GM18517 (cell line): ENCODE results near the gene RAPGEF5.

Source experiments
- ATAC-seq: cut with Tn5 transposase; IDR thresholded peaks from one replicate; pipeline ENCODE4 v1.9.1; 2021; ENCODE audit warnings: mild to moderate bottlenecking, moderate library complexity; ENCODE audit not compliant: unreplicated experiment

RAPGEF5 gene

DNA sequence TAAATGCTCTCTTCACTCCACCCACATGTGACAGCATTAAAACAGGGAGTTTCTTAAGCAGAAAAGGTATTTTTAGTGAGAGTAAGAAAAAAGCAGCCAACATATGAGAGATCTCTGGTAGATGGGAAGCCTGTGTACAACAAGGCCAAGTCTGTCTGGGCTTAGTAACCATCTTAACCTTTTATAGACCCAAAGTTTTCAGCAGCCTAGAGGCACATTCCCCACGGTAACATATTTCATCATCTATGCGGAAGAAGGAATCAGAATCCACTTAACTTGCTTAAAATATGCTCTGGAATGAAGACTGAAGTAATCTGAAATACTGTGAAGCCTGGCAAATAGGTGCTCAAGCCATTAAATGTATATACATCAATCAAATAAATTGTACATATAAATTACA, 127.8 kb downstream of the RAPGEF5 start:
- no peak for ATAC-seq

DNA sequence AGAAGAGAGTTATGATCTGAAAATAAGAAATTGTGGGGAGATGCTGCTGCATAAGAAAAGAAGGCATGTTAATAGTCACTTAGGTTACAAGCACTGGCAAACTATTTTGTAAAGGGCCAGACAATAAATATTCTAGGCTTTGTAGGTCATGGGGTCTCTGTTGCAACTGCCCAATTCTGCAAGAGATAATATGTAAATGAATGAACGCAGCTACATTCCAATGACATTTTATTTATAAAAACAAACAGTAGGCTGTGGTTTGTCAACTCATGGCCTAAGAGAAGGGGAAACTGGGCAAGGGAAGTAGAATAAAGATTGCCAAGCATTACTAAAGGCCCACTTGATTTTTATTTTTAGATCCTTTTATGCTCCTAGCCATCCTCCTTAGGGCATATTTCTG, 133.1 kb downstream of the RAPGEF5 start:
- no peak for ATAC-seq

DNA sequence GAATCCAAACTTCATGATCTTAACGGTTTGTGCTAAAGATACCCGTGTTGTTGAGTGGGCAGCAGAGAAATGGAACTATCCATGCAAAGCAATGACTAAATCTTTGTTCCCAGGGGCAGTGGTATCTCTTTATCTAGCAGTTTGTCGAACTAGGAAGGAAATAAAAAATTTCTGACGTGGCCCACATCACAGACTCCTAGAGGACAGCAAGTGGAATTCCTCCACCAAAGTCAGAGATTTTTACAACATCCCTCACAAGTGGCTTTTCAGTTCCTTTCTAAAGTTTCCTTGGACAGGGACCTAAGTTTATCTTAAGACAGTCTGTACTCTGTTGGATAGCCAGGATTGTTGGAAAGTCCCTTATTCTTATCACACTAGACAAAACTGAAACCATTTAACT, 136.0 kb downstream of the RAPGEF5 start:
- no peak for ATAC-seq

DNA sequence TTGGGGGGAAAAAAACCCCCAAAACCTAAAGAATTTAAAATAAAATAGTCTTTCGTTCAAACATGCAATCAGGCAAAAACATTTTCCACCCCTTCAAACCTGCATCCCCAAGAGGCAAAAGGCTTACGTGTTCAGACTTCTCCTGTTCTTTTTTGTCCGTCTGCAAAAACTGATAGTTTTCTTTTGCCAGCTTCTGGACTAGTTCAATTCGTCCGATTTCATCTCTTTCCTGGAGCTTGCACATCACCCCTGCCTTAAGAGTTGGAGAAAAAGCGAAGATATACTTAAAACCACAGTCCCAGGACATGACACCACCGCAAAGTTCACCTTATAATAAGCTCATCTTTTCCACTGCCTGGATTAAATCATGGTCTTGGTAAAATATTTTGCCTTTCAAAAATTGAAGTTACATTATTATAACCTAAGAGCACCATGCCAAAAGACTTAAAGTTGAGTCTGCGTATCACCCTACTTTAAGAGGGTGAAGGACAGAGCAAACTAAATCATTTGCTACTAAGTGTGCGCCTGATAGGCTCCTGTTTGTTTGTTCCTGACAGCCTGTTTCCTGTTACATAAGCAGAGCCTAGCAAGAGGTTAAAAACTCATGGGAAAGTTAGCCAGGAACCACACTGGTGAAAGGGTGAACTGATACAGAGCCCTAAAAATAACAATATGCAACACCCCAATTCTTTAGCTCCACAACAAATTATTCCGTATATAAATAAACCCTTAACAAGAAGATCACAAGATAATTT, 137.0 kb downstream of the RAPGEF5 start:
- no peak for ATAC-seq

DNA sequence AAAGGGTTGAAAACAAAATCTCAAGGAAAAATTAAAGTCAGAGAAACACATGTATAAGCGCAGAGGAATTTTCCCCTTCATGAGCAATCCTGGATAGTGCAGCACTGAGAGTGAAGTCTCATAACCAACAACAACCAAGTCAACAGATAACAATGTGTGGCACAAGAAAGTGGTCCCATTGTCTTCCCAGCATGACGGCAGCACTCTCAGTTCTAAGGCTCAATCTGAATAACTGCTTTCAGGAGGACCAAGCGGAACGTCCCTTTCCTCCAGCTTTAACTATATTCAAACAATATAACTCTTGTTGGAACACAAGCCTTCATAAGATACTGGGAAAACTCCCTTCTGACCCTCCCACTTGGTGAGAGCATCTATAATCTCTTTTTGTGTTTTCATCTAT, 137.9 kb downstream of the RAPGEF5 start:
- no peak for ATAC-seq

DNA sequence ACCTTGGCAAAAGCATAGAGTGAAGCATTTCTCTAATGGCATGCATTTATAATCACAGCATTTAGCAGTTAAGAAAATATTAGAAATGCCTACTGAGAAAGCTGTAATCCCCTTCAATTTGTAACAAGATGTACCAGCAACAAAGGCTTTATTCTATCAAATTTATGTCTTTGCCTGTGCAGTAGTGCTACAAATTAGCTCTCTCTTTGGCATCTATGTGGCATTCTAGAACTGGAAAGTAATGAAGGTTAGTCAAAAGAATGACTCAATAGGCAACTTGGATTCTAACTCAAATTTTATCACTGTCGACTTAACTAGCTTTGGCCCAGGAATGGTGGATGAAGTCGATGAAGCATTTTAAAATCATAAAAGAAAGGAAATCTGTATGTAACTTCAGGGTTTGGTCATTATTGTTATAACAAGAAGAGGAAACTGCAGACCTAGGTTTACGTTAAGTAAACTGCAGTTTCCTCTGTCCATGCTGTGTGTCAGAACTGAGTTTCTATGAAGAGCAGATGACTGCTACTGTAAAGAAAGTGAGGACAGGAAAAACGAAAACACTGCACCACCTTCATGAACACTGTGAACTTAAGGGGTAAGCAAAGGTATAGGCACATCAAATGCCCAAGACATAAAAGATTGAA, 140.0 kb downstream of the RAPGEF5 start:
- no peak for ATAC-seq

DNA sequence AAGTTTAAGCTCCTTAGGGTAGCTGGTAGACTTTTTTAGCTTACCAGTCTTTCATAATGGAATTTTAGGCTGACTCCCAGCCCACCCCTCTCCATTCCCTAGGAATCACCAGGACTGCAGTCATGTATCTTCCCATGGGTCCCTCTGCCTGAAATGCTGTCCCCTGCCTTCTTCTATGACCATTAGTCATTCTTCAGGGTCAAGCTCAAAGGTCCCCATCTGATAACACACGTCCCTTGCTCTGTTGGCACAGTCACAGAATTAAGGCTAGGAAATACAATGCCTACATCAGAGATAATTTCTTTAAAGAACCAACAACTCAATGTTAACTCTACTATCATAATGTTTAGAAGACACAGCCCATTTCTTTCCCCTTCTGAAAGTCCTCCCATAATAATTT, 140.6 kb downstream of the RAPGEF5 start:
- no peak for ATAC-seq

DNA sequence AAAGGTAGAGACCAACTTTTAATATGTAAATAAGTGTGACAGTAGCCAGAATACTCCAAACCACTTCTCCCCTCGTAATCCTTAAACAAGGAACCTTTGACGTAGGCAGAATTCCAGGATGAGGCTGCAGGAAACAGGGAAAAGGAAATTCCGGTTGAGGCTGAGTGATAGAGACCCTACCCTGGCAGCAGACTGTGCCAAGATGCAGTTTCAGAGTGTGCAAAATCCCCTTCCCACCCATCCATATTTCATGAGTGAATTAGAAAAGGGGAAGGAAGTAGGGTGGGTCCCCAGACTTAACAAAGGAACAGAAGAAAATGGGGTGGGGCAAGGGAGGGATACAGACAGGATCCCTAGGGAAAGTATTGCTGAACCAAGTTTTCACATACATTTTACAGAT, 143.0 kb downstream of the RAPGEF5 start:
- ATAC-seq, result no peak

DNA sequence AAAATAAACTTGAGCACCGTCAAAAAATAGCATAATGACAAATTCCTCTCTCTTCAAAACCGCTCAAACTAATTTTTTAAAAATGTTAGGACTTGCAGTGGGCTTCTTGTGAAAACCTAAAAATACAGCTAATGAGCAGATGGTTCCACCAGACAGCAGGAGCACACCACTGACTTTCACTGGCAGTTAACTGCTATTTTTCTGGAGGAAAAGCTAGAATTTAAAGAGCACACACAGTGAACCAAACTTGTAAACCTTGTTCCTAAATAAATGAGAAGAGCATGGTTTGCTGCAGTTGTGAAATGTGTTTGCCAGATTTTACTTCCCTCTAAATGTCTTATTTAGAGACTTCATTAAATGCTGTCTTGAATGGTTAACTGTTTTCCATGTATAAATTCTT, 143.9 kb downstream of the RAPGEF5 start:
- no peak for ATAC-seq

DNA sequence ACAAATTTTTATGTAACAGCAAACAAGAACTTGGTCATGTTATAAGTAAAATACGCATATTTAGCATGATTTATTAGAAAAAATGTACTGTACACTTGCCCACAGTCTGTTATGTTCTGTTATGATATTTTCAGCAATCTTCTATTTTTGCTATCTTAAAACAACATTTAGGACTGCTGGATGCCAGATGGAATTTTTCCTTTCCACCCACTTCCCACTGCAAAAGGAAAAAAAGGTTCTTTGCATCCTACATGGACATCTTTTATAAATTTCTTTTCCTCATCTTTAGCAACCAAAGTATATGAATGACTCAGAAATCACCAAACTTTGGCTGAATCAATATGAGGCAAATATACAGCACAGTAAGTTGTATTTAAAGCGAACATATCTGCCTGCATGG, 146.0 kb downstream of the RAPGEF5 start:
- no peak for ATAC-seq

DNA sequence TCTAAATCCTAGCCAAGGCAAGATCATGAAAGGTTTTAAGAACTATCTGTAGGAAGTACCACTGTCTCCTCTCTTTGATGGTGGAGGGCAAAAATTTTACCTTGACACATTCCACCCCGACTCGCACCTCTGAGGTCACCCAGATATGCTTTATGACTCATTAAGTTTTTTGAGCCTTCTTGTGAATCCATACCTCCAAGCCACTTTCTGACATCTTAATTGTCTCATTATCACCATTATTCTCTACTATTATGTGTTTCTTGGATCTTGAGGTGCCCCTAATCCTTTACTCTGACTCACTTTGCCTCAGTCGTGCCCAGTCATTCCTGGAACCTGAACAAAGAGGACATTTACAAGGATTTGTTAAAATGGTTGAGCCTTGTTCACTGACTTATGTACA, 146.6 kb downstream of the RAPGEF5 start:
- ATAC-seq, result no peak

DNA sequence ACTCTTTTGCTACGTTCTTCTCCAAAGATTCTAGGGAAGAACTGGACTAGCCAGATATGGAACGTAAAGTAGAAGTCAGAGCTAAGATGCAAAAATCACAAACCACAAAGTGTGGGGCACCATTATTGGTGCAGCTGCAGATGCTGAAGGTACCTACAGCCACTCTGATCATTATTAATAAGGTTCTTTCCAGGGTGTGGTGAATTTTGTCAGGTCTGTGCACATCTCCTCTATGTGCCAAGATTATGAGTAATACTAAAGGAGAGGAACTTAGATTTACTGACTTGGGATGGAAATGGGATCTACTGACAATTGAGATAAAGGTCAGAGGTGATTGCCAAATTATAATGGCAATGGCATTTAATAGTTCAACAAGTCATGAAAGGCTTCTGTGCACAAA, 148.2 kb downstream of the RAPGEF5 start:
- no peak for ATAC-seq

DNA sequence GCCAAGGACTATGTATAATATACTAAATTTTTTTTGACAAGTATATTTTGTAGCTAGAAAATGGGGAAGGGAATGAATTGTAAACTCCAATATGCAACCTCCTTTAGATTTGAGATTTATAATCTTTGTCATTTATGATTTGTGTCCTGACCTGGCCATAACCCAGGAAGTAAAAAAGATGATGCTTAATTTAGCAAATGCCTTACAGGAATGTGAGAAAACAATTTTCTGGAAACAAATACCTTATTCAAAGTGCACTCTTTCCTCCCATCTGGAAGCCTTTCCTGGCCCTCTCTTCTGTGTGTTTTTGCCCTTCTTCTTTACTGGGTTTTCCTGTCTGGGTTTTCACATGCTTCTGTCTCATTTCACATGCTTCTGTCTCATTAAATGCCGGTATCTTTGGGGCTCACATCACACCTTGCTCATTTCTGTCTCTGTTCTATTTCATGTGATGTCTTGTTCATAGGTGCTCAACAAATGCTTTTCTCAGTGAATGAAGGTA, 149.2 kb downstream of the RAPGEF5 start:
- no peak for ATAC-seq

DNA sequence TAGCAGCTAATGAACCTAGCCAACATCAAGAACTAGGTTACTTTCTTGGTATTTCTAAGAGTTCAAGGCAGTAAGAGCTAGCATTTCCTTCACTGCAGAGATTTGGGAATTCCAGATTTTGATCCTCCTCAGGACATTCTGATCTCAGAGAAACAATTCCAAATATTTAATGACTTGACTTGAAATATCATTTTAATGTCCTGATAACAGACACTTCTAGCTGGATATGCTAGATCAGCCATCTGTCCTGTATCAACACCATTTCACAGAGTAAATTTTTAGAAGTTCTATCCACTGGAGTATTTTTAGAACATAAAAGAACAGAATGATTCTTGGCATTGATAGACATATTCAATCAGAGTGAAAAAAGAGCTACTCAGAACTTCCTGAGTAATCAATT, 151.3 kb downstream of the RAPGEF5 start:
- ATAC-seq, result no peak

DNA sequence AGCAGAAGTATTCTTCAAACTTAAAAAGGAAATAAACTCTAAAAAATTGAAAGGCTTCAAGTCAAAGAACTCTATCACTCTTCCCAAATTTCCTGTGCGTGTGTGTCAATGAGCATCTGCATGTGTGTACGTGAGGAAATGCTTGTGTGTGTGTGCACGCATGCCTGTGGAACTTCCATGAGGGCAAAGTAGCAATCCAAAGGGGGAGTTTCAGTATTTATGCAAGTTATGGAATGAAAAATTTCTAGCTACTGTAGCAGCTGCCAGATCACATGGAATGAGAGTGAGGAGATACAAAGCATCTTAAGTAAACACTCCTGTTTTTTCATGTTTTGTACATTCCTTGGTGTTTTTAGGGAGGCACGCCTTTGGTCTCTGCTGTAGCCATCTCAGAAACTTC, 152.6 kb downstream of the RAPGEF5 start:
- ATAC-seq, result no peak

DNA sequence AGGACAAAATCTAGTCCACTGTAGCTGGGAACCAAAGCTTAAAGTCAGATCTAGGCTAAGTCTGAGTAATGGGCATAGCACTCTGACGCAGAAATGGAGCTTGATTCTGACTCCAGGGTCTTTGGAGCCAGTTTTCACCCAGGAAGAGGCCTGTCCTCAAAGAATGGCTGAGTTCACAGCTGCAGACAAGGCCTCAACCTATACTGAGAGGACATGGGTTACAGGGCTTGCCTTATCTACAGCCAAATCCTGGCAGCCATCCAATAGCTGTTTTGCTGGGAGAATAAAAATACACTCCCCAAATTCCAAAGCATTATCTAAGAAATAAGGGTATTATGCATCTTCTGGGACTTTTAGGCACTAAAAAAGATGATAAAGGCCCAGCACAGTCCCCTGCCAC, 154.8 kb downstream of the RAPGEF5 start:
- ATAC-seq, result no peak

DNA sequence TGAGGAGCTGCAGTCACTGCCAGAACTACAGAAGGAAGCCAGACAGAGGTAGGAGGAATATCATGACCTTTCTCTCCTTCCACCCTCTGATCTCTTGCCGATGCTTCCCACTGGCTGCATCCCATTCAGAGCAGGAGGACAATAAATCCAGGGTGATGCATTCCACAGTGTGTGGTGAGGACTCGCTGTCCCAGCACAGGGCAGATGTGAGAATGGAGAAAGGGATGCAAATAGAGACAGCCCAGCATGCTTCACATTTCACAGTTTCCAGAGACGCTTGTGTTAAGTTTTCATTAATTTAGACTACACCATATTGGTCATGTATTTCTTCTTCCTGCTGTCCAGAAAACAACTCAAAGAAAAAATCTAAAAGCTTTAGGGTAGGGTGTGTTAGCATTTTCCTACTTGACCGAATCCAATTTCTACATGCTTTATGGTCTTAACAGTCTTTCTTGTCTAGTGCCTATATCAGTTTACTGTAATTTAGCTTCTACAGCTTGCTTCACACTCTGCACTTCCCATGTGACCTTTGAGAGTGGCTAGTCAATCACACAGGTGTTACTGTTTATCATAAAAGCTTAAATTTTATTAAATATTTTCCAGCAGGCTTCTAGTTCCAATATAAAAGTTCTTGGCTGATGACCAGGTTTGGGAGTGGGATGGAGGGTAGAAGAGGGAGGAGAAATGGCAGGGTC, 155.6 kb downstream of the RAPGEF5 start:
- ATAC-seq, result no peak

DNA sequence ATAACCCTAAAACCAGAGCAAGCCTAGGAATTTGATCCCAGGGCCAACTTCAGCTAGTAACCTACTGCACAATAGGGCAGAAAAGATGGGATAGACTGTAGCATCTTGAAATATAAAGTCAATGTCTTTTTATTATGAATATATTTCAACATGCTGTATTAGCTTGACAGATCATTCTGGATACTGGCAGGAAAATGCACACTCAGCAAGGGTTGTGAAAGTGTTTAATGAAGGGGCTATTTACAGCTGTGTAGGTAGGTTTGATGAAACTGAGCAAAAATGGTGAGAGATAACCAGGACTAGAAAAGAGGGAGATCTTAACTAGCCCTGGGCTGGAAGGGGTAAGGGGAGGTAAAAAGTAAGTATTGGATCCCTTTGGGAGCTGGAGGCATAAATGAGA, 156.2 kb downstream of the RAPGEF5 start:
- ATAC-seq, result no peak

DNA sequence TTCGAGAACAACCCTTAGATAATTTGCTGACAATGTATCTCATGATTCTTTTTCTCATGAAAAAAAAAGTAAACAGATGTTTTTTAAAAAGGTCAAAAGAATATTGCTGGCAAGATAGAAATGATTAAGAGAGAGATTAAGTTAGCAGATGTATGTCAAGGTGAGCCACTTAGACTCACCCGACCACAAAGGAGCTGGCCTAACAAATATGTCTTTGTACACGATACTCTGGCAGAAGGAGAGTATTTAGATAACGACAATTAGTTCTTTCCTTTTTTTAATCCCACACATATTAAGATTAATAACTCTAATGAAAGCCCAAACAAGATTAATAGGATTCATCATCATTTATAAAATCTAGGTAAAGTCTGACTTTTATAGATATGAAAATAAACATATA, 156.7 kb downstream of the RAPGEF5 start:
- ATAC-seq, result no peak

DNA sequence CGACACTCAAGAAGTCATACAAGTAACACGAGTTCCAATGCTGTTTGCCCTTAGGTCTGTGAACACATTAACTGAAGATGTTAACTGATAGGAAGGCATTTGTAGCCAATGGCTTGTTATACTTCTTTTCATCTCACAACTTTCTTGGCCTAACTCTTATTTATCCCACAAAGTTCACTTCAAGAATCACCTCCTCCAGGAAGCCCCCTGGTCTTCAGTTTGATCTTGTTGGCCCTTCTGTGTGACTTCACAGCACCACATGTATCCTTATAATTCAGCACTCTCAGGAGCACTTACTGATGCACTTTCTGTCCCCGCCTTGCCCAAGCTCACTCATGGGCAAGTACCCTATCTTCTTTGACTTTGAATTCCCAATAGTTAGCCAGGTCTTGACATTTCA, 159.6 kb downstream of the RAPGEF5 start:
- no peak for ATAC-seq

DNA sequence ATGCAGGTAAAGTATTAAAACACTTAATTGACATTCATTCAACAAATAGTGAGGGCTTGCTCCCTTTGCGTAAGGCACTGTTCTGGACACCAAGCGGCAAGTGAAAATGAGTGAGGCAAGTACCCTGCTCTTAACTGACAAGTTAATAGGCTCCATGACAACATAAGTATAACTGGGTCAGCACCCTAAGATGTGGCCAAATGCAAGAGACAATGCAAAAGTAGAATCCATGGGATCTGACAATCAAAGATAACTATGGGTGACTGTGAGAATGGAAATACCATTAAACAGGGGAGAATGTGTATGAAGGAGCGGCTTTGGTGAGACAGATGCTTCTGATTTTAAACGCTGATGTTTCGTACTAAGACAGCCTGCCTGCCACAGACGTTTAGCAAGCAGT, 160.5 kb downstream of the RAPGEF5 start:
- no peak for ATAC-seq
